Vagina (tissue), 2 donors: ENCODE measurements around the gene KYNU. TPM values are rescaled to one million over a fixed set of nuclear protein-coding genes. Genes with fewer than 3 reads are reported as not detected.

Experiments used
- DNase-seq, 2 donors: peaks; one replicate each; pipeline ENCODE4 v3.0.0-alpha.2; 2017; ENCODE audit errors: extremely low spot score in 2 of 2
- H3K27ac ChIP-seq: fragments of 200-600 bp; sonication (generic); one replicate; pipeline ENCODE4 v1.5.1; 2019
- H3K27me3 ChIP-seq: fragments of 200-600 bp; sonication (generic); one replicate; pipeline ENCODE4 v1.5.1; 2019
- H3K36me3 ChIP-seq, 2 donors: fragments of 200-600 bp; sonication (generic); one replicate each; pipeline ENCODE4 v1.5.1; 2017 to 2019
- H3K4me1 ChIP-seq: fragments of 200-600 bp; sonication (generic); one replicate; pipeline ENCODE4 v1.5.1; 2019
- H3K4me3 ChIP-seq, 2 donors: fragments of 200-600 bp; sonication (generic); 1 replicate in 1 of 2; 2 replicates in 1 of 2; pipeline ENCODE4 v1.5.1; 2016 to 2019
- H3K9me3 ChIP-seq: fragments of 200-600 bp; sonication (generic); one replicate; pipeline ENCODE4 v1.5.1; 2019
- POLR2A ChIP-seq, 2 donors: fragments of 450-650 bp; IDR thresholded peaks; one replicate each; pipeline ENCODE4 v1.6.1; 2017; ENCODE audit warnings: antibody characterized with exemption in 2 of 2, mild to moderate bottlenecking in 2 of 2, moderate library complexity in 2 of 2
- POLR2AphosphoS5 ChIP-seq, 2 donors: sonication (generic); formaldehyde crosslinking; IDR thresholded peaks; one replicate each; pipeline ENCODE4 v1.9.0; 2017; ENCODE audit warnings: antibody characterized with exemption in 2 of 2, mild to moderate bottlenecking in 2 of 2, low read depth in 1 of 2; ENCODE audit not compliant: insufficient read depth in 1 of 2
- intact Hi-C: fragments of 100-400 bp; cut with DNase I; formaldehyde crosslinking; loops from one replicate; pipeline ENCODE4 v1.15.1; 2023
- total RNA-seq: library from RNA; depleted of rRNA; stranded (reverse); fragments of >200 nt; gene quantifications from one replicate; pipeline ENCODE4 v1.2.3, GENCODE V29; 2016
- TF ChIP-seq, protein P1 (sequence below), 3 experiments: fragments of 450-650 bp in 2 of 3; fragments of 200-600 bp in 1 of 3; sonication (generic) in 1 of 3; IDR thresholded peaks; one replicate each; pipeline ENCODE4 v1.5.1; 2017 to 2019; ENCODE audit warnings: antibody characterized with exemption in 3 of 3, mild to moderate bottlenecking in 2 of 3, moderate library complexity in 2 of 3

KYNU gene
- total RNA-seq, 1 donor from 2014 or later = 3.7 TPM

DNA sequence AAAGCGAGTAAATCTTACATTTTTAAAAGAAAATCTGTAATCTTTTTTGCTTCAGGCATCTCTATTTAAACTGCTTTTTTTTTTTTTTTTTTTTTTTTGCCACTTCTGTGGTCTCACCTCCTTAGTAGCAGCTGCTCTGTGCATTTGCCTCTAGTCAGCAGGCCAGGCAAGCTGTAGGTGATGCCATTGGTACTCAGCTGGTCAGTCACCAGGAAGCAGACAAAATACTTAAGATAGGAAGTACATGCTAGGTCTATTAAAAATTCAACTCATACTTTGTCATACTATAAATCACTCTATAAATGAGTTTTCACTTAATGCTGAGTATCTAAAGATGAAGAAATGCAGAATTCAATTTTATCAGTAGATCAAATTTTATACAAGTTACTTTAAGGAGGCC is 83.7 kb downstream of the KYNU start:
- H3K4me3 ChIP-seq = no peak overlapping the region
- no peak overlapping the region for H3K27ac ChIP-seq
- TF ChIP-seq POLR2A (IDR thresholded peaks at IDR 0.05) (no peak), POLR2AphosphoS5 (IDR thresholded peaks at IDR 0.05; ENCODE audit: insufficient read depth in 1 of 2, low read depth in 1 of 2) (no peak)
- TF ChIP-seq, protein P1, sequence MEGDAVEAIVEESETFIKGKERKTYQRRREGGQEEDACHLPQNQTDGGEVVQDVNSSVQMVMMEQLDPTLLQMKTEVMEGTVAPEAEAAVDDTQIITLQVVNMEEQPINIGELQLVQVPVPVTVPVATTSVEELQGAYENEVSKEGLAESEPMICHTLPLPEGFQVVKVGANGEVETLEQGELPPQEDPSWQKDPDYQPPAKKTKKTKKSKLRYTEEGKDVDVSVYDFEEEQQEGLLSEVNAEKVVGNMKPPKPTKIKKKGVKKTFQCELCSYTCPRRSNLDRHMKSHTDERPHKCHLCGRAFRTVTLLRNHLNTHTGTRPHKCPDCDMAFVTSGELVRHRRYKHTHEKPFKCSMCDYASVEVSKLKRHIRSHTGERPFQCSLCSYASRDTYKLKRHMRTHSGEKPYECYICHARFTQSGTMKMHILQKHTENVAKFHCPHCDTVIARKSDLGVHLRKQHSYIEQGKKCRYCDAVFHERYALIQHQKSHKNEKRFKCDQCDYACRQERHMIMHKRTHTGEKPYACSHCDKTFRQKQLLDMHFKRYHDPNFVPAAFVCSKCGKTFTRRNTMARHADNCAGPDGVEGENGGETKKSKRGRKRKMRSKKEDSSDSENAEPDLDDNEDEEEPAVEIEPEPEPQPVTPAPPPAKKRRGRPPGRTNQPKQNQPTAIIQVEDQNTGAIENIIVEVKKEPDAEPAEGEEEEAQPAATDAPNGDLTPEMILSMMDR (IDR thresholded peaks at IDR 0.05) = no peak
- H3K9me3 ChIP-seq = no peaks in the 10 kb centered on the region
- no peaks in the 10 kb centered on the region for H3K36me3 ChIP-seq
- H3K4me1 ChIP-seq = no peaks in the 10 kb centered on the region
- DNase-seq = no peak
- H3K27me3 ChIP-seq = no peaks in the 10 kb centered on the region
- intact Hi-C loops = no loop called here

DNA sequence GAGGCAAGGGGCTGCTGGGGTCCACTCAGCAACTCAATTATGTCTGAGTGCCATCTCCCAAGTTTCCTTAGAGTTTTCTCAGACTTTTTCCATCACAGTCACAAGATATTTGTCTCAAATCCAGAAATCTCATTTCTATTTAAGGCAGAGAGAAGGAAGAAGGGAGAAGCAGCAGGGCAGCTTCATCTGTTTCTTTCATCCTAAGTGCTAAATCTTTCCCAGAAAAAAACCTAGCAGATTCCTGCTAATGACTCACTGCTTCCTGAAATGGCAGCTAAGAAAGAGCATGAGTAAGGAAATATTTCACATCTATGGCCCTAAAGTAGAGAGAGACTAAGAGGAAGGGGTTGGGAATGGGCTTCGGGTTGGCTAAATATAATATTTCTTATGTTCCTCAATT is 88.0 kb downstream of the KYNU start:
- Histone ChIP-seq H3K36me3 (no peaks in the 10 kb centered on the region), H3K4me3 (no peak overlapping the region), H3K27me3 (no peaks in the 10 kb centered on the region), H3K27ac (no peak overlapping the region), H3K4me1 (no peaks in the 10 kb centered on the region), H3K9me3 (no peaks in the 10 kb centered on the region)
- no peak for DNase-seq
- TF ChIP-seq, protein P1 (IDR thresholded peaks at IDR 0.05) = no peak
- TF ChIP-seq POLR2A (IDR thresholded peaks at IDR 0.05) (no peak), POLR2AphosphoS5 (IDR thresholded peaks at IDR 0.05; ENCODE audit: insufficient read depth in 1 of 2, low read depth in 1 of 2) (no peak)
- intact Hi-C loops = no loop called here

DNA sequence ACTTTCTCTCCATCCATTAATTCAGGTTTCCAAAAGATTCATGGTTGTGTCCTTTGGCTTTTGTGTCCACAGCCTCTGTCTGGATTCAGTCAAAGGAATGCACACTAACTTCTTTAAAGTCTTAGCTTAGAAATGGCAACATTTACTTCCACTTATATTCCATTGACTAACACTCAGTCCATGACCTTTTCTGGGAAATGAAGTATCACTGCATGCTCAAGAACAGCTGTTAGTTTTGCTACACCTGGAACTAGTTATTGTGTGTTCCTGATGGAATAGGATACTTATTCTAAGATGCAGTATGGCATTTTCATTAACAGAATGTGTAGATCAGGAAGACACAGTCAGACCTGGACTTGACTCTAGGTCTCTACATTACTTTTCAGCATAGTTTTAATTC is 88.8 kb downstream of the KYNU start:
- Histone ChIP-seq H3K4me3 (no peak overlapping the region), H3K4me1 (no peaks in the 10 kb centered on the region), H3K27me3 (no peaks in the 10 kb centered on the region), H3K9me3 (no peaks in the 10 kb centered on the region), H3K36me3 (no peaks in the 10 kb centered on the region), H3K27ac (no peak overlapping the region)
- DNase-seq = no peak
- TF ChIP-seq POLR2A (IDR thresholded peaks at IDR 0.05) (no peak), POLR2AphosphoS5 (IDR thresholded peaks at IDR 0.05; ENCODE audit: insufficient read depth in 1 of 2, low read depth in 1 of 2) (no peak)
- TF ChIP-seq, protein P1 (IDR thresholded peaks at IDR 0.05) = no peak
- intact Hi-C loops = no loop called here

DNA sequence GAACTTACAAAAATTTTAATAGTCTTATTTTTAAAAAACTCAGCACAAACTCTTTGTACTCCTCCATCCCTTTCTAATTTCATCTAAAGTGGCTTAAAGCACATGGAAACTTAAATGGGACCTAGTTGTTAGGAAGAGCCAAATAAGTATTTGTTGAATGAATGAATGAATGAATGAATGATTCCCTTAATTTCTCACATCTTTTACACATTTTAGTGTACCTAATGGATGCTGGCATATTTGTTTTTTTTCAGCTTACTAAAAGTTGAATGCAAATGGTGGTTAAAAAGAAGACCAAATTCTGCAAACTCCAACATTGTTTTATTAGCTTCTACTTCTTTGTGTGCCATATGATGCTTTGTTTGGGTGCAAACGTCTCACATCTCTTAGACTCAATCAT is 89.6 kb downstream of the KYNU start:
- Histone ChIP-seq H3K27me3 (no peaks in the 10 kb centered on the region), H3K4me3 (no peak overlapping the region), H3K4me1 (no peaks in the 10 kb centered on the region), H3K27ac (no peak overlapping the region), H3K9me3 (no peaks in the 10 kb centered on the region), H3K36me3 (no peaks in the 10 kb centered on the region)
- TF ChIP-seq POLR2A (IDR thresholded peaks at IDR 0.05) = no peak
- TF ChIP-seq, protein P1 (IDR thresholded peaks at IDR 0.05) = no peak
- no peak for TF ChIP-seq POLR2AphosphoS5 (IDR thresholded peaks at IDR 0.05; ENCODE audit: insufficient read depth in 1 of 2, low read depth in 1 of 2)
- intact Hi-C loops = no loop called here
- no peak for DNase-seq

DNA sequence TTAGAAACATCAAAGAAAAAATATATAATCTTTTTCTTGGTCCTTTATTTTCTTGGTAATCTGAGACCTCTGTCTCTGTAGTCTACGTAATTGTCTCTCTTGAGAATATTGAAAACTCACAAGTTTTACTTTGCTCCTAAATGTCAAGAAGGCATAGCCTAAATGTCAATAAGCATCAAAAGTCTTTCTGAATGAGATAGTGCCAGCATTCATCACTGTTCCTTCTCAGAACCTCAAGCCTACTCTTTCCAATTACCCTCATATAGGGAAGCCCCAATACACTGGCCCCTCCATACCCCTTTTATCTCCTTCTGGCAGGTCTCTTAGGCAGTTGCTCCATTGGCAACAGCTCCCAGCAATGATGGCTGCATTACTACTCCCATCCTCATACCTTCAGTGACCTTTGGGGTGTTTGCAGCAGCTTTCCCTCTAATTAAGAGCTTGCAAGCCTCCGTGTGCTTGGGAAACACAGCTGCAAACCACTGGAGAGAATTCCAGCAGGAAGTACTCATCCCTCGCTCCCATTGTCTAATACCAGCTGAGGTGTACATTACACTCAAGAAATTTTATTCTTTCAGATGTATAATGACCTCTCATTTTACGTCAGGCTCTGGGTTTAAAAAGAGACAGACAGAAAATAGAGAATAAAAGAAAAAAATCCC is 95.8 kb downstream of the KYNU start:
- H3K27ac ChIP-seq = no peak overlapping the region
- H3K4me1 ChIP-seq = peaks cover 6% of the 10 kb centered on the region
- intact Hi-C loops = no loop called here
- no peaks in the 10 kb centered on the region for H3K27me3 ChIP-seq
- H3K9me3 ChIP-seq = no peaks in the 10 kb centered on the region
- no peaks in the 10 kb centered on the region for H3K36me3 ChIP-seq
- no peak overlapping the region for H3K4me3 ChIP-seq
- DNase-seq = no peak
- TF ChIP-seq, protein P1 (IDR thresholded peaks at IDR 0.05) = no peak
- TF ChIP-seq POLR2AphosphoS5 (IDR thresholded peaks at IDR 0.05; ENCODE audit: insufficient read depth in 1 of 2, low read depth in 1 of 2) (no peak), POLR2A (IDR thresholded peaks at IDR 0.05) (no peak)
